ENCODE measurements around the gene LIME1. TPM values are rescaled to one million over a fixed set of nuclear protein-coding genes. Genes with fewer than 3 reads are reported as not detected.

Gene LIME1
- total RNA-seq, 5 donors from 2014 or later (not counting 1 experiment from before 2014, with no cell fraction given) = 144 to 248 (median 172) TPM

DNA sequence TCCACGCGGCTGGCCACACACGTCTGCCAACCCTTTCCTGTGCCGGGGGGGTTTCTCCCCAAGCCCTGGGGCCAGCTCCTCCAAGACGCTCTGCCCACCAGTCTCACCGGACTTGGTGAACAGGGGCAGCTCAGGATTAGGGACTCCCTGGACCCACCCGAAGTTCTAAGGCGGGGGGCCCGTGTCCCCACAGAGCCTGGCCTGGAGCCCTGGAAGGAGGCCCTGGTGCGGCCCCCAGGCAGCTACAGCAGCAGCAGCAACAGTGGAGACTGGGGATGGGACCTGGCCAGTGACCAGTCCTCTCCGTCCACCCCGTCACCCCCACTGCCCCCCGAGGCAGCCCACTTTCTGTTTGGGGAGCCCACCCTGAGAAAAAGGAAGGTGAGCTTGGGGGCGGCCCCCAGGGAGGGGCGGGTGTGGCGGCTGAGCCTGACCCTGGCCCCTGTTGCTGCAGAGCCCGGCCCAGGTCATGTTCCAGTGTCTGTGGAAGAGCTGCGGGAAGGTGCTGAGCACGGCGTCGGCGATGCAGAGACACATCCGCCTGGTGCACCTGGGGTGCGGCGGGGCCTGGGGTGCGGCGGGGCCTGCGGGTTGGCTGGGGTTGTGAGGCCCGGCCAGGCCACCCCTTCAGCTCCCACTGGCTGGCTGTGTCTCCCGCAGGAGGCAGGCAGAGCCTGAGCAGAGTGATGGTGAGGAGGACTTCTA lies 5.4 kb downstream of the LIME1 start:
- Mint-ChIP-seq H3K9me3 (no peaks in the 10 kb centered on the region), H3K4me3 (peak overlapping the region; percentile 21 to 63 (median 59)), H3K36me3 (no peaks in the 10 kb centered on the region), H3K27me3 (no peaks in the 10 kb centered on the region), H3K4me1 (peaks cover 0 to 4% (median 3%) of the 10 kb centered on the region in 3 donors), H3K27ac (no peak overlapping the region)
- WGBS (ENCODE audit: insufficient coverage) = 96% methylated on average over 18 of the region's 30 CpGs
- CTCF ChIA-PET = interaction anchor here in 1 of 2 donors (1.6 kb wide), 1 partner anchor 34 kb away, joined by 13 read pairs; the partner anchor contains the start of genes ARFRP1 and ZGPAT
- DNase-seq (no peak), ATAC-seq (replicated peaks in 1 of 4) (no peak)
- Histone ChIP-seq H3K36me3 (ENCODE audit: control insufficient read depth in 2 of 2, extremely low read depth in 1 of 2, insufficient read depth in 1 of 2, low read length in 1 of 2) (peaks cover 10 to 37% of the 10 kb centered on the region in 2 donors), H3K4me3 (ENCODE audit: control insufficient read depth in 1 of 2, extremely low read depth in 1 of 2, low read length in 1 of 2) (no peak overlapping the region), H3K9me3 (no peaks in the 10 kb centered on the region), H3K27me3 (replicated peaks in 1 of 2; ENCODE audit: control insufficient read depth in 2 of 2, extremely low read depth in 1 of 2, insufficient read depth in 2 of 2, low read length in 1 of 2) (no peaks in the 10 kb centered on the region), H3K27ac (ENCODE audit: low read length) (no peak overlapping the region), H3K4me1 (ENCODE audit: control insufficient read depth in 1 of 2, extremely low read depth in 1 of 2, insufficient read depth in 2 of 2, low read length in 2 of 2) (peaks cover 8 to 35% of the 10 kb centered on the region in 2 experiments)
- POLR2A ChIA-PET = interaction anchor here in 1 of 2 donors (0.6 kb wide), 1 partner anchor 15 kb away, joined by 11 read pairs; no protein-coding TSS in a partner anchor

- no peaks in the 10 kb centered on the region for H3K9me3 Mint-ChIP-seq
- ATAC-seq (replicated peaks in 1 of 4) = no peak
- POLR2A ChIA-PET = interaction anchor here in 1 of 2 donors (0.6 kb wide), 2 partner anchors 15 to 214 kb away, joined by 9 to 11 read pairs; no protein-coding TSS in a partner anchor
- Histone ChIP-seq H3K27ac (ENCODE audit: low read length) (no peak overlapping the region), H3K4me1 (ENCODE audit: control insufficient read depth in 1 of 2, extremely low read depth in 1 of 2, insufficient read depth in 2 of 2, low read length in 2 of 2) (peaks cover 8 to 36% of the 10 kb centered on the region in 2 experiments), H3K4me3 (ENCODE audit: control insufficient read depth in 1 of 2, extremely low read depth in 1 of 2, low read length in 1 of 2) (no peak overlapping the region), H3K9me3 (no peaks in the 10 kb centered on the region), H3K36me3 (ENCODE audit: control insufficient read depth in 2 of 2, extremely low read depth in 1 of 2, insufficient read depth in 1 of 2, low read length in 1 of 2) (peaks cover 10 to 37% of the 10 kb centered on the region in 2 donors), H3K27me3 (replicated peaks in 1 of 2; ENCODE audit: control insufficient read depth in 2 of 2, extremely low read depth in 1 of 2, insufficient read depth in 2 of 2, low read length in 1 of 2) (no peaks in the 10 kb centered on the region)
- no peak for DNase-seq
- WGBS (ENCODE audit: insufficient coverage) = 96% methylated on average over 21 of the region's 37 CpGs
- CTCF ChIA-PET = no interaction called here
- H3K4me1 Mint-ChIP-seq = peaks cover 0 to 4% (median 3%) of the 10 kb centered on the region in 3 donors
- no peak overlapping the region for H3K27ac Mint-ChIP-seq
- H3K4me3 Mint-ChIP-seq = no peak overlapping the region
- no peaks in the 10 kb centered on the region for H3K36me3 Mint-ChIP-seq
- no peaks in the 10 kb centered on the region for H3K27me3 Mint-ChIP-seq
These were observed 6.0 kb downstream of the LIME1 start for GRCh38 chr20:63742381-63743024.

- Mint-ChIP-seq H3K9me3 (no peaks in the 10 kb centered on the region), H3K4me3 (no peak overlapping the region)
- no peak overlapping the region for H3K27ac ChIP-seq (ENCODE audit: low read length)
These were observed 6.9 kb downstream of the LIME1 start for GRCh38 chr20:63743210-63743970.

DNA sequence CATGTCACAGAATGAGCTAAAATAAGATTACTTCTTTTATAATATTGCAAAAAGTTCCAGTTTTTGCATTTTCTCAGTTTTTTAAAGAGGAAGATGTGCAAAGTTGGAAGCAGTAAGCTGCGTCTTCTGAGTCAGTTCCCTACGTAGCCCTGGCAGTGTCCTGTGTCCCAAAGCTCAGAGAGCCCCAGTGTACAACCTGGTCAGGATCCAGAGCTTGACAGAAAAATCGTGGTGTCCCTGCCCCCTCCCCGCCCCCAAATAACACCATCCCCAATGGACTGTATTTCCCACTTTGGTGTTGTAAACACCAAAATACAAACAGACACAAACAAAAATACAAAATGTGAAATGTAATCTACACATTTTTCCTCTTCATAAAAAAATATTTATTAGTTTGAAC lies 7.7 kb downstream of the LIME1 start:
- no peaks in the 10 kb centered on the region for H3K36me3 Mint-ChIP-seq
- H3K9me3 Mint-ChIP-seq = no peaks in the 10 kb centered on the region
- H3K9me3 ChIP-seq = no peaks in the 10 kb centered on the region
- DNase-seq (no peak), ATAC-seq (replicated peaks in 1 of 4) (no peak)
- no peaks in the 10 kb centered on the region for H3K27me3 ChIP-seq (replicated peaks in 1 of 2; ENCODE audit: control insufficient read depth in 2 of 2, extremely low read depth in 1 of 2, insufficient read depth in 2 of 2, low read length in 1 of 2)
- ChIA-PET POLR2A (interaction anchor here in 1 of 2 donors (0.8 kb wide), 1 partner anchor 12 kb away, joined by 3 read pairs; no protein-coding TSS in a partner anchor), CTCF (no interaction called here)
- H3K36me3 ChIP-seq (ENCODE audit: control insufficient read depth in 2 of 2, extremely low read depth in 1 of 2, insufficient read depth in 1 of 2, low read length in 1 of 2) = peaks cover 3 to 26% of the 10 kb centered on the region in 2 donors
- H3K4me1 ChIP-seq (ENCODE audit: control insufficient read depth in 1 of 2, extremely low read depth in 1 of 2, insufficient read depth in 2 of 2, low read length in 2 of 2) = peaks cover 0 to 36% of the 10 kb centered on the region in 2 experiments
- no peak overlapping the region for H3K27ac ChIP-seq (ENCODE audit: low read length)
- H3K4me1 Mint-ChIP-seq = peaks cover 5 to 7% (median 6%) of the 10 kb centered on the region in 3 donors
- H3K27me3 Mint-ChIP-seq = no peaks in the 10 kb centered on the region
- 64% methylated on average over 3 of the region's 4 CpGs for WGBS (ENCODE audit: insufficient coverage)
- H3K27ac Mint-ChIP-seq = peak overlapping the region in 1 of 2 donors; percentile 8
- H3K4me3 ChIP-seq (ENCODE audit: control insufficient read depth in 1 of 2, extremely low read depth in 1 of 2, low read length in 1 of 2) = no peak overlapping the region
- no peak overlapping the region for H3K4me3 Mint-ChIP-seq

More at GRCh38 chr20:63743210-63743970, 6.9 kb downstream of the LIME1 start:
- peaks cover 8 to 33% of the 10 kb centered on the region in 2 donors for H3K36me3 ChIP-seq (ENCODE audit: control insufficient read depth in 2 of 2, extremely low read depth in 1 of 2, insufficient read depth in 1 of 2, low read length in 1 of 2)
- H3K36me3 Mint-ChIP-seq = no peaks in the 10 kb centered on the region
- H3K4me1 Mint-ChIP-seq = peaks cover 0 to 3% (median 3%) of the 10 kb centered on the region in 3 donors
- no peaks in the 10 kb centered on the region for H3K27me3 Mint-ChIP-seq
- H3K4me1 ChIP-seq (ENCODE audit: control insufficient read depth in 1 of 2, extremely low read depth in 1 of 2, insufficient read depth in 2 of 2, low read length in 2 of 2) = peaks cover 5 to 39% of the 10 kb centered on the region in 2 experiments
- POLR2A ChIA-PET = interaction anchor here in 1 of 2 donors (0.6 kb wide), 1 partner anchor 215 kb away, joined by 9 read pairs; no protein-coding TSS in a partner anchor
- no peaks in the 10 kb centered on the region for H3K9me3 ChIP-seq
- ATAC-seq (replicated peaks in 1 of 4) (no peak), DNase-seq (no peak)
- H3K27ac Mint-ChIP-seq = peak overlapping the region in 1 of 2 donors; percentile 8
- 94% methylated on average over 17 of the region's 31 CpGs for WGBS (ENCODE audit: insufficient coverage)
- no peak overlapping the region for H3K4me3 ChIP-seq (ENCODE audit: control insufficient read depth in 1 of 2, extremely low read depth in 1 of 2, low read length in 1 of 2)
- no peaks in the 10 kb centered on the region for H3K27me3 ChIP-seq (replicated peaks in 1 of 2; ENCODE audit: control insufficient read depth in 2 of 2, extremely low read depth in 1 of 2, insufficient read depth in 2 of 2, low read length in 1 of 2)
- CTCF ChIA-PET = no interaction called here

DNA sequence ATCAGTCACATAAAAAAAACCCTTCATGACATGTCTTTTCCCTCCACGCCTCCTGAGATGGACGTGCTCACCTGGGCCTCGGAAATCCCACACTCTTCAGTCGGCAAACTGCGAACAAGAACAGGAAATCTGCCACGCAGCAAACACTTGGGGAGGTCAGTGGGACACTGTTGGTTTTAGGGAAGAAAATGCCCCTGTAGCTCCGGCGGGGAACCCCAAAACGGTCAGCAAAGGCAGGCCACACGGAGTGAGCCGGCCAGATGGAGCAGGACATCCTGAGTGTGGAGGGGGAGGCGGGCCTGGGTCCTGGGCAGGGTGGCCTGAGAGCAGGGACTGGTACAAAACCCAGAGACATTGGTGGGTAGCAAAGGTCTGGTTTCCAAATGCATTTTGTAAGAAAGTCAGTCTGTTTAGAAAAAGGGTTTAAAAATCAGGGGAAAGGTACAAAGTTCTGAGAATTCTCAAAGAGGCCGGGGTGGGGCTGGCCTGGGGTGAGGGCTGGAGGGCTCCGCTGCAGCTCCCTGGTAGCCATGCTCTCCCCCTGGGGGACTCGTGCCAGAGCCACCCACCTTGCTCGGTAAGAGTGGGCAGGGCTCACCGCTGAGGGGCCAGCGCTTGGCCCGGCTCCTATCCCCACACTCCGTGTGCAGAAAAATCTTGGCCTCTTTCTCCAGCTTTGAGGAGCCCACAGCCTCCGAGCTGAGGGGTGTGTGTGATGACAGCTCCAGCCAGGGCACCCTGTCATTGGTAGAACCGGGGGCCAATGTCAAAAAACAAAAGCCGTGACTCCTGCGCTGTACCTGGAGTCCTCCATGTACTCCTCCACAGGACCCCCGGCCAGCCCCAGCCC lies 8.3 kb downstream of the LIME1 start:
- H3K9me3 Mint-ChIP-seq = no peaks in the 10 kb centered on the region
- Histone ChIP-seq H3K4me3 (ENCODE audit: control insufficient read depth in 1 of 2, extremely low read depth in 1 of 2, low read length in 1 of 2) (no peak overlapping the region), H3K36me3 (ENCODE audit: control insufficient read depth in 2 of 2, extremely low read depth in 1 of 2, insufficient read depth in 1 of 2, low read length in 1 of 2) (peaks cover 3 to 26% of the 10 kb centered on the region in 2 donors), H3K4me1 (ENCODE audit: control insufficient read depth in 1 of 2, extremely low read depth in 1 of 2, insufficient read depth in 2 of 2, low read length in 2 of 2) (peaks cover 2 to 39% of the 10 kb centered on the region in 2 experiments), H3K9me3 (no peaks in the 10 kb centered on the region), H3K27me3 (replicated peaks in 1 of 2; ENCODE audit: control insufficient read depth in 2 of 2, extremely low read depth in 1 of 2, insufficient read depth in 2 of 2, low read length in 1 of 2) (no peaks in the 10 kb centered on the region), H3K27ac (ENCODE audit: low read length) (no peak overlapping the region)
- H3K27ac Mint-ChIP-seq = no peak overlapping the region
- peaks cover 10 to 11% (median 11%) of the 10 kb centered on the region in 3 donors for H3K4me1 Mint-ChIP-seq
- ChIA-PET POLR2A (interaction anchor here in 1 of 2 donors (0.8 kb wide), 1 partner anchor 12 kb away, joined by 3 read pairs; no protein-coding TSS in a partner anchor), CTCF (no interaction called here)
- H3K27me3 Mint-ChIP-seq = no peaks in the 10 kb centered on the region
- DNase-seq (no peak), ATAC-seq (replicated peaks in 1 of 4) (no peak)
- no peak overlapping the region for H3K4me3 Mint-ChIP-seq
- 88% methylated on average over 16 of the region's 25 CpGs for WGBS (ENCODE audit: insufficient coverage)
- H3K36me3 Mint-ChIP-seq = no peaks in the 10 kb centered on the region

All from T-cell (primary cell).